ENCODE results near the gene SLC2A14.
"Not testable (repeated sequence)": the region's sequence is repeated elsewhere in the genome, so short reads cannot be mapped to it uniquely, and the experiment has no call there.

SLC2A14 gene

GRCh38 chr12:7869137-7869536 lies 3.6 kb downstream of the SLC2A14 start:
- DNase-seq: no peak

- no peak for DNase-seq
Measured at GRCh38 chr12:7868391-7868790, 4.3 kb downstream of the SLC2A14 start.

- no peak for DNase-seq
Measured at GRCh38 chr12:7864601-7865150, 8.0 kb downstream of the SLC2A14 start.

DNA sequence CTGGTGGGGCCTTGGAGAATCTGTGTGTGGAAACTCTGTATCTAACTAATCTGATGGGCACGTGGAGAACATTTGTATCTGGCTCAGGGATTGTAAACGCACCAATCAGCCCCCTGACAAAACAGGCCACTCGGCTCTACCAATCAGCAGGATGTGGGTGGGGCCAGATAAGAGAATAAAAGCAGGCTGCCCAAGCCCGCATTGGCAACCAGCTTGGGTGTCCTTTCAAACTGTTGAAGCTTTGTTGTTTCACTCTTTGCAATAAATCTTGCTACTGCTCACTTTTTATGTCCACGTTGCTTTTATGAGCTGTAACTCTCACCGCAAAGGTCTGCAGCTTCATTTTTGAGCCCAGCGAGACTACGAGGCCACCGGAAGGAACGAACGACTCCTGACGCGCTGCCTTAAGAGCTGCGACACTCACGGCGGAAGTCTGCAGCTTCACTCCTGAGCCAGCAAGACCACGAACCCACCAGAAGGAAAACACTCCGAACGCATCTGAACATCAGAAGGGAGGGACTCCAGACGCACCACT lies 9.8 kb downstream of the SLC2A14 start:
- DNase-seq: not testable (repeated sequence)

GRCh38 chr12:7862301-7862700 lies 10.4 kb downstream of the SLC2A14 start:
- DNase-seq: not testable (repeated sequence)

- no peak for DNase-seq
Measured at GRCh38 chr12:7859552-7859951, 13.2 kb downstream of the SLC2A14 start.

- DNase-seq: no peak
Measured at GRCh38 chr12:7857971-7858370, 14.7 kb downstream of the SLC2A14 start.

GRCh38 chr12:7856516-7856915 lies 16.2 kb downstream of the SLC2A14 start:
- DNase-seq: no peak

DNA sequence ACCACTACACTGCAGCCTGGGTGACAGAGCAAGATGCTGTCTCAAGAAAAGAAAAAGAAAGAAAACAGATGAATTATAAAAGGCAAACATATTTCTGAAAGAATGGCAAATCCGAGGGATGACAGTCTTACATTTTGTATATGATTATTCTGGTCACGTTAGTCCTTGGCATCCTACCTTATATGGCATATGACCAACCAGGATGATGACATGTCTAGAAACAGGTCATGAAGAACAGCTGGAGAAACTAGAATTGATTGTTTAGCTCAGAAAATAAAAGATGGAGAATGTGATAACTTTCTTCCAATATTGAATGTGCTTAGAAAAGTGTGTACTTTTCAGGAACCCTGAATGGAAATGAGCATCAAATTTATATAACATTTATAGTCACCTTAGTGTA lies 19.2 kb downstream of the SLC2A14 start:
- no peak for DNase-seq

GRCh38 chr12:7851622-7852081 lies 21.1 kb downstream of the SLC2A14 start:
- not testable (repeated sequence) for DNase-seq

DNA sequence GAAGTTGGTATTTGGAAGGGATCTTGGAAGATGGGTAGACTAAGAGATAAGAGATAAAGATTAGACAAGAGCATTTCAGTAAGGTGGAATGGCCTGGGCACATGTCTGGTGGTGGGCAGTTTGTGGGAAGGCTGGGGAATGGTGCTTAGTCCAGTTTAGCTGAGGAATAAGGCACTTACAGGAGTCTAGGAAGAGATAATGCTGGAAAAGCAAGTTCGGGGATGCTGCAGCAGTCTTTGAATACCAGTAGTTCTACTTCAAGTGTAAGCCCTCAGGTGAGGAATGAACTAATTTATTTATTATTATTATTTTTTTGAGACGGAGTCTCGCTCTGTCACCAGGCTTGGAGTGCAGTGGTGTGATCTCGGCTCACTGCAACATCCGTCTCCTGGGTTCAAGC lies 22.6 kb downstream of the SLC2A14 start:
- DNase-seq: not testable (repeated sequence)

- not testable (repeated sequence) for DNase-seq
Measured at GRCh38 chr12:7848098-7848422, 24.7 kb downstream of the SLC2A14 start.

- not testable (repeated sequence) for DNase-seq
Measured at GRCh38 chr12:7847226-7848097, 25.3 kb downstream of the SLC2A14 start.

DNA sequence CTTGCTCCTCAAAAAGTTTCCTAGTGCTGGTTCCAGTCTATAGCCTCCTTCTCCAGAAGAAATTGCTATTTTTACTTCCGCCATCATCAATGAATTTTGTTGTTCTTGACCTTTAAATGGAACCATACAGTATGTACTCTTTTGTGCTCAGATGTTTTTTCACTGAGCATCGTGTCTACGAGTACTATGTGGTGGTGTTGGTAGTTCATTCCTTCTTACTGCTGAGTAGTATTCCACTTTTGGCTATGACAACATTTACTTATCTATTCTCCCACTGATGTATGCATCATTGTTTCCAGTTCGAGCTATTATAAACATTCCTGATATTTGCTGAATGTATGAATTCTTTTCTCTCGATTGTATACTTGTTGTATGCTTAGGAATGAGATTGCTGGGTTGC lies 28.6 kb downstream of the SLC2A14 start:
- no peak for DNase-seq

DNA sequence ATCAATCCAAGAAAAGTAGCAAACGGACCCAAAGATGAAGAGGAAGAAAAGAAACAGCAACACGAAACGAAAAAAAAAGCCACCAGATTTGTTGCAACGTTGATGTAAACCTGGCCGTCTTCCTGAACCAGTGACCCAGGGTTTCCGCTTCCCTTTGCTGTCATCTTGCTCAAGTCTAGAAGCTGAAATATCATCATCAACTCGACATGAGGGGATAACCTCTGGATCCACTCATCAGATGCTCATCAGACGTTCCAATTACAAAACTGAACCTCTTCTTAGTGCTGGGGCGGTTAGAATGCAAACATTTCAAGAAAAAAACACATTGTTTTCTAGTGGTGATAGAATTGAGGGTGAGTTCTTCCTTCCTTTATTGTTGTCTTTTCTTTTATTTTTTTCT lies 29.1 kb downstream of the SLC2A14 start:
- DNase-seq: not testable (repeated sequence)

- not testable (repeated sequence) for DNase-seq
Measured at GRCh38 chr12:7843149-7843548, 29.6 kb downstream of the SLC2A14 start.

GRCh38 chr12:7842444-7842843 lies 30.3 kb downstream of the SLC2A14 start:
- not testable (repeated sequence) for DNase-seq

GRCh38 chr12:7839848-7840247 lies 32.9 kb downstream of the SLC2A14 start:
- not testable (repeated sequence) for DNase-seq

GRCh38 chr12:7839226-7839625 lies 33.5 kb downstream of the SLC2A14 start:
- DNase-seq: not testable (repeated sequence)

GRCh38 chr12:7837366-7837765 lies 35.3 kb downstream of the SLC2A14 start:
- no peak for DNase-seq

GRCh38 chr12:7835766-7836165 lies 36.9 kb downstream of the SLC2A14 start:
- DNase-seq: no peak

- DNase-seq: no peak
Measured at GRCh38 chr12:7835116-7835515, 37.6 kb downstream of the SLC2A14 start.

GRCh38 chr12:7834701-7835100 lies 38.0 kb downstream of the SLC2A14 start:
- DNase-seq: no peak

DNA sequence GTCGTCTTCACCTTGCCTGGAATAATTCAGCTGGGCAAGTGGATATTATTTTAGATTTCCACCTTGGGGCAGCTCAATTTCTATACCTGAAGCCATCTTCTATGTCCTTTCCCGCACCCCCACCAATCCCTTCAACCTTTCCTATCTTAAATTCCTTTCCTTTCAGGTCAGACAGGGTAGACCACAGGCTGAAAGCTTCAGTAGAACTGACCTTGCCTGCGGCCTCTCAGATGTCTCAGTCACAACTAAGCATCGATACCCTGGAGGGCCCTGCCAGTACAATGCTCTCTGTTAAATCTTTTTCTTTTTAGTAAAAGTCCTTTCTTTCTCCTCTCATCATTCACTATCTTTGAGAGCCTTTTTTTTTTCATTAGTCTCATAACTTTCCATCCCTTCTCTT lies 38.9 kb downstream of the SLC2A14 start:
- DNase-seq: no peak
